Caco-2 (cell line): ENCODE data around the gene NOB1. TPM values are rescaled to one million over a fixed set of nuclear protein-coding genes. Genes with fewer than 3 reads are reported as not detected.

Source experiments
- BruUV-seq: library from RNA; stranded (reverse); fragments of 400-500 nt; replicated peaks from 2 replicates; lab custom pipeline; 2021; lab: Mats Ljungman, UMichigan
- CTCF ChIA-PET: fragments of 300-600 bp; sonication (Branson Sonifier 250); formaldehyde crosslinking; loops from one replicate; lab custom pipeline; 2022; ENCODE audit warnings: antibody characterized with exemption; lab: Charles Lee
- POLR2A ChIA-PET: fragments of 300-600 bp; sonication (Branson Sonifier 250); formaldehyde crosslinking; loops from one replicate; lab custom pipeline; 2022; ENCODE audit warnings: antibody characterized with exemption; lab: Charles Lee
- DNase-seq, 2 experiments: peaks; one replicate each; pipeline versions ENCODE4 v3.0.0 to v3.0.0-alpha.2; 2020 to 2022
- H3K27me3 ChIP-seq: replicated peaks from 2 replicates; pipeline ENCODE4 v1.6.0; 2011; ENCODE audit warnings: low read length; ENCODE audit not compliant: control insufficient read depth, insufficient read depth
- H3K36me3 ChIP-seq: 2 replicates; pipeline ENCODE4 v1.5.1; 2011; ENCODE audit warnings: low read length; ENCODE audit not compliant: control insufficient read depth, insufficient read depth
- H3K4me1 ChIP-seq: fragments of 250-450 bp; sonication (Bioruptor Pico); 2 replicates; pipeline ENCODE4 v1.5.1; 2020; ENCODE audit warnings: mild to moderate bottlenecking
- H3K4me3 ChIP-seq: 2 replicates; pipeline ENCODE4 v1.5.1; 2011; ENCODE audit warnings: low read depth, mild to moderate bottlenecking, control low read depth, low read length
- H3K9me3 ChIP-seq: fragments of 250-450 bp; sonication (Bioruptor Pico); 2 replicates; pipeline ENCODE4 v1.5.1; 2020; ENCODE audit warnings: mild to moderate bottlenecking, moderate library complexity
- H3K27ac Mint-ChIP-seq: one replicate; pipeline ENCODE4 v1.8.0; 2022; ENCODE audit warnings: mixed read lengths; ENCODE audit not compliant: unreplicated experiment
- H3K27me3 Mint-ChIP-seq: one replicate; pipeline ENCODE4 v1.8.0; 2022; ENCODE audit warnings: mixed read lengths; ENCODE audit not compliant: insufficient read depth, unreplicated experiment
- H3K36me3 Mint-ChIP-seq: one replicate; pipeline ENCODE4 v1.8.0; 2022; ENCODE audit warnings: mild to moderate bottlenecking, mixed read lengths; ENCODE audit not compliant: insufficient read depth, unreplicated experiment
- H3K4me1 Mint-ChIP-seq: one replicate; pipeline ENCODE4 v1.8.0; 2022; ENCODE audit warnings: low read depth, mixed read lengths; ENCODE audit not compliant: unreplicated experiment
- H3K4me3 Mint-ChIP-seq: one replicate; pipeline ENCODE4 v1.8.0; 2022; ENCODE audit warnings: mild to moderate bottlenecking, moderate library complexity, mixed read lengths; ENCODE audit not compliant: unreplicated experiment
- H3K9me3 Mint-ChIP-seq: one replicate; pipeline ENCODE4 v1.8.0; 2022; ENCODE audit warnings: mixed read lengths; ENCODE audit not compliant: unreplicated experiment
- CTCF ChIP-seq, 2 experiments: fragments of 200-600 bp in 1 of 2; IDR thresholded peaks; 1 replicate in 1 of 2; 2 replicates in 1 of 2; pipeline versions ENCODE4 v1.5.1 to v1.8.0; 2011 to 2022; ENCODE audit warnings: antibody characterized with exemption in 1 of 2, control low read depth in 1 of 2, inconsistent platforms in 1 of 2, low read depth in 1 of 2, low read length in 1 of 2, mild to moderate bottlenecking in 1 of 2, moderate library complexity in 1 of 2; ENCODE audit not compliant: insufficient read depth in 1 of 2, severe bottlenecking in 1 of 2, unreplicated experiment in 1 of 2
- intact Hi-C: fragments of 100-400 bp; cut with micrococcal nuclease; formaldehyde crosslinking; loops from one replicate; pipeline ENCODE4 v1.10.0; 2022; ENCODE audit not compliant: unreplicated experiment
- total RNA-seq: library from RNA; stranded (reverse); gene quantifications from 2 replicates; pipeline ENCODE4 v1.2.3, GENCODE V29; 2022

NOB1 gene
- total RNA-seq, 1 experiment from 2014 or later, result 120 TPM

GRCh38 chr16:69747115-69747514 is 7.6 kb downstream of the NOB1 start:
- POLR2A ChIA-PET, result no interaction called here
- Histone ChIP-seq H3K4me3 (no peak overlapping the region), H3K36me3 (peaks cover 9% of the 10 kb centered on the region), H3K27me3 (no peaks in the 10 kb centered on the region), H3K4me1 (no peaks in the 10 kb centered on the region), H3K9me3 (no peaks in the 10 kb centered on the region)
- no TSS peak for BruUV-seq
- Mint-ChIP-seq H3K4me1 (no peaks in the 10 kb centered on the region), H3K9me3 (no peaks in the 10 kb centered on the region), H3K36me3 (peaks cover 92% of the 10 kb centered on the region), H3K27ac (no peak overlapping the region), H3K4me3 (no peak overlapping the region), H3K27me3 (no peaks in the 10 kb centered on the region)
- TF ChIP-seq CTCF (IDR thresholded peaks at IDR 0.05; ENCODE audit: insufficient read depth in 1 of 2, low read depth in 1 of 2, low read length in 1 of 2, severe bottlenecking in 1 of 2, unreplicated experiment in 1 of 2), result no peak
- DNase-seq, result no peak
- CTCF ChIA-PET, result no interaction called here
- intact Hi-C loops, result no loop called here

GRCh38 chr16:69745959-69746358 is 8.8 kb downstream of the NOB1 start:
- H3K4me3 ChIP-seq, result no peak overlapping the region
- CTCF ChIA-PET, result no interaction called here
- TF ChIP-seq CTCF (IDR thresholded peaks at IDR 0.05; ENCODE audit: insufficient read depth in 1 of 2, low read depth in 1 of 2, low read length in 1 of 2, severe bottlenecking in 1 of 2, unreplicated experiment in 1 of 2), result no peak
- DNase-seq, result no peak
- no peak overlapping the region for H3K27ac Mint-ChIP-seq
- peaks cover 92% of the 10 kb centered on the region for H3K36me3 Mint-ChIP-seq
- no peaks in the 10 kb centered on the region for H3K27me3 Mint-ChIP-seq
- no TSS peak for BruUV-seq
- no peaks in the 10 kb centered on the region for H3K4me1 ChIP-seq
- no peaks in the 10 kb centered on the region for H3K4me1 Mint-ChIP-seq
- POLR2A ChIA-PET, result no interaction called here
- intact Hi-C loops, result no loop called here
- peaks cover 7% of the 10 kb centered on the region for H3K36me3 ChIP-seq
- no peaks in the 10 kb centered on the region for H3K9me3 ChIP-seq
- no peaks in the 10 kb centered on the region for H3K9me3 Mint-ChIP-seq
- H3K27me3 ChIP-seq, result no peaks in the 10 kb centered on the region
- H3K4me3 Mint-ChIP-seq, result no peak overlapping the region

GRCh38 chr16:69745232-69745612 is 9.5 kb downstream of the NOB1 start:
- Mint-ChIP-seq H3K9me3 (no peaks in the 10 kb centered on the region), H3K4me3 (no peak overlapping the region), H3K36me3 (peaks cover 92% of the 10 kb centered on the region), H3K27me3 (no peaks in the 10 kb centered on the region), H3K4me1 (no peaks in the 10 kb centered on the region), H3K27ac (no peak overlapping the region)
- Histone ChIP-seq H3K27me3 (no peaks in the 10 kb centered on the region), H3K4me3 (no peak overlapping the region), H3K36me3 (peaks cover 6% of the 10 kb centered on the region; the same call in 1 of the 2 replicates), H3K9me3 (no peaks in the 10 kb centered on the region), H3K4me1 (no peaks in the 10 kb centered on the region)
- intact Hi-C loops, result no loop called here
- no peak for DNase-seq
- ChIA-PET POLR2A (no interaction called here), CTCF (no interaction called here)
- no peak for TF ChIP-seq CTCF (IDR thresholded peaks at IDR 0.05; ENCODE audit: insufficient read depth in 1 of 2, low read depth in 1 of 2, low read length in 1 of 2, severe bottlenecking in 1 of 2, unreplicated experiment in 1 of 2)
- no TSS peak for BruUV-seq
